Esophagus (tissue), 2 donors: ENCODE data around the gene DCPS. TPM values are rescaled to one million over a fixed set of nuclear protein-coding genes. Genes with fewer than 3 reads are reported as not detected.
A peak's percentile ranks its signal among the peaks of the same experiment; 100 is the strongest.
"Not testable (repeated sequence)": the region's sequence is repeated elsewhere in the genome, so short reads cannot be mapped to it uniquely, and the experiment has no call there.

Source experiments
- H3K27ac ChIP-seq, 2 donors: one replicate each; pipeline ENCODE4 v1.5.1; 2013; ENCODE audit warnings: low read depth in 2 of 2, mild to moderate bottlenecking in 2 of 2, inconsistent platforms in 1 of 2, low read length in 1 of 2, moderate library complexity in 1 of 2
- H3K27me3 ChIP-seq, 2 donors: one replicate each; pipeline ENCODE4 v1.6.1; 2013; ENCODE audit warnings: low read length in 2 of 2, control low read depth in 1 of 2, mild to moderate bottlenecking in 1 of 2; ENCODE audit not compliant: insufficient read depth in 2 of 2, control insufficient read depth in 1 of 2
- H3K36me3 ChIP-seq, 2 donors: one replicate each; pipeline ENCODE4 v1.6.1; 2013; ENCODE audit warnings: low read length in 1 of 2; ENCODE audit not compliant: control insufficient read depth in 2 of 2, insufficient read depth in 2 of 2
- H3K4me1 ChIP-seq, 2 donors: one replicate each; pipeline ENCODE4 v1.6.1; 2013; ENCODE audit warnings: low read length in 1 of 2; ENCODE audit not compliant: control insufficient read depth in 2 of 2, insufficient read depth in 2 of 2
- H3K4me3 ChIP-seq, 2 donors: one replicate each; pipeline ENCODE4 v1.5.1; 2013; ENCODE audit warnings: low read length in 2 of 2, mild to moderate bottlenecking in 2 of 2, low read depth in 1 of 2, moderate library complexity in 1 of 2
- H3K9me3 ChIP-seq, 2 donors: one replicate each; pipeline ENCODE4 v1.6.1; 2013; ENCODE audit warnings: mild to moderate bottlenecking in 2 of 2, low read depth in 1 of 2, low read length in 1 of 2, moderate library complexity in 1 of 2; ENCODE audit not compliant: control insufficient read depth in 2 of 2, insufficient read depth in 1 of 2
- WGBS, 2 donors: extraction: QIAGEN DNeasy Blood & Tissue Kit; methylation state at CpG; one replicate each; pipeline ENCODE4 v1.1.7; 2013; 5-methylcytosine and 5-hydroxymethylcytosine counted together
- polyA plus RNA-seq, 2 donors: library from polyadenylated mRNA; stranded (reverse); fragments of 200-250 nt; gene quantifications; one replicate each; pipeline ENCODE4 v1.2.3, GENCODE V29; 2013
- donor health status: healthy with polysubstance abuse.
- donor health status: Bipolar disorder and iron deficiency.

Gene DCPS
- polyA plus RNA-seq = 10 to 100 TPM; 15.9 to 18.9 TPM

DNA sequence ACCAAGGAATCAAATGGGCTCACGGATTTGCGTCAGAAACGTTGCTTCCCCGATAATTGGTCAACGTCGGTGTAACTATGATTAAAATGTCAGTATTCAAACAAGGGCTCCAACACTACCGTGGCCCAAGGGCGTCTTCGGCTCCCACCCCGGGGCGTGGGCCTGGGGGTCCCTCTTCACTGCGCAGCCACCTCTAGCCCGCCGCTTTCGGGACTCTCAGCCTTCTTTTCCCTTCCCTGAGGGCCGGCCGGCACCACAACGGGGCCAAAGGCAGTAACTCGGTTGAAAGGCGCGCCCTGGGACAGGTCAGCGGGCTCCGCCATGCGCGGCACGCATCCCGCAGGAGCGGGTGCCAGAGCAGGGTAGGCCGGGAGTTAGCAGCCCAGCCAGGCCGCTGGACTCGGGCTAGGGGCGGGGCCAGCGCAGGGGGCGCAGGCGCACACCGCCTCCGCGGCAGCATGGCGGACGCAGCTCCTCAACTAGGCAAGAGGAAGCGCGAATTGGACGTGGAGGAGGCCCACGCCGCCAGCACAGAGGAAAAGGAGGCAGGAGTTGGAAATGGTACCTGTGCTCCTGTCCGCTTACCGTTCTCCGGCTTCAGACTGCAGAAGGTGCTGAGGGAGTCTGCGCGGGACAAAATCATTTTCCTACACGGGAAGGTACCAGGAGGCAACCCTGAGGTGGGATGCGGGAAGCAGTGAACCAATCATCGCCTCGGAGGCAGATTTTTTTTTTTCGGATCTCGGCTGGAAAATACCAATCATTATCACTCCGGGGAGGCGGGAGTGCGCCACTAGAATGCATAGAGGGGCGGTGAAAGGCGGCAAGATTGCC, at the start of gene DCPS:
Gene DCPS (plus strand): TSS at position 438 of the 834 bp plus-strand sequence. CDS start 21 bp downstream, at position 459.
- H3K9me3 ChIP-seq = no peaks in the 10 kb centered on the region
- peaks cover 0 to 2% of the 10 kb centered on the region in 2 donors for H3K36me3 ChIP-seq
- no peaks in the 10 kb centered on the region for H3K27me3 ChIP-seq
- 1% methylated on average over 61 of the region's 61 CpGs for WGBS, 2 donors
- peaks cover 0 to 3% of the 10 kb centered on the region in 2 donors for H3K4me1 ChIP-seq
- peak within 1 kb of the TSS; percentile 77 to 78 for H3K4me3 ChIP-seq
- H3K27ac ChIP-seq = peak within 1 kb of the TSS; percentile 91 to 96

- H3K4me1 ChIP-seq = no peaks in the 10 kb centered on the region
- H3K4me3 ChIP-seq = no peak overlapping the region
- H3K36me3 ChIP-seq = peaks cover 0 to 3% of the 10 kb centered on the region in 2 donors
- no peaks in the 10 kb centered on the region for H3K27me3 ChIP-seq
- H3K27ac ChIP-seq = no peak overlapping the region
- H3K9me3 ChIP-seq = no peaks in the 10 kb centered on the region
- WGBS, 2 donors = 66% methylated on average over 1 of the region's 1 CpG
Observed at GRCh38 chr11:126254819-126255218, 49.0 kb upstream of the DCPS start.

DNA sequence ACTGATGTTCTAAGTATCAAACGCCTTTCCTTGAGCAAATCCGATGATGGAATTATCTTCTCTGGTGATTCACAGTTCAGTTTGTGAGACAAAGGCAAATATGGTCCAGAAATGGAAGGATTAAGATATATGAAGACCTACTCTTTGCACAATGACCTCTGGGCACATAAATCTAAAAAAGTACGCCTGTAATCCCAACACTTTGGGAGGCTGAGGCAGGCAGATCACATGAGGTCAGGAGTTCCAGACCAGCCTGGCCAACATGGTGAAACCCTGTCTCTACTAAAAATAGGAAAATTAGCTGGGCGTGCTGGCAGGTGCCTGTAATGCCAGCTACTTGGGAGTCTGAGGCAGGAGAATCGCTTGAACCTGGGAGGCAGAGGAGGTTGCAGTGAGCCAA, 48.4 kb upstream of the DCPS start:
- 92 to 95% methylated on average over 5 of the region's 5 CpGs for WGBS, 2 donors

DNA sequence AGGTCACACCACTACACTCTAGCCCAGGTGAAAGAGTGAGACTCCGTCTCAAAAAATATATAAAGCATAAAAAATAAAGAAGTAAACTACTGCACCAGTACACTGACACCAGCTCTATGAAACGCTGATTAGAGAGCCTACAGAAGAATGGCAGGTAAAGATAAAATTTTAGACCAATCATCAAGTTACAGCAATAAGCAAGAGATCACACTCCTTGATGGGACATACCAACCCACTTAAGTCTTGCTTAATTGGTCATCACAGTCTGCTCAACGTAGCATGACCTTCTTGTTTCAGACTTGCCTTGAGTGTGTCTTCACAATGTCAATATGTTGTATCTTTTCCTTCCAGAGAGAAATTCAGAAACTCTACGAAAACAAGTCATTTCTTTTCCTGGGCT, 47.6 kb upstream of the DCPS start:
- no peak overlapping the region for H3K4me3 ChIP-seq
- H3K36me3 ChIP-seq = peaks cover 0 to 3% of the 10 kb centered on the region in 2 donors
- 91 to 92% methylated on average over 4 of the region's 4 CpGs for whole genome bisulfite sequencing, 2 donors

More for the DNA sequence above, 48.4 kb upstream of the DCPS start:
- not testable (repeated sequence) for H3K9me3 ChIP-seq, H3K4me1 ChIP-seq, H3K36me3 ChIP-seq, H3K27ac ChIP-seq, H3K27me3 ChIP-seq, H3K4me3 ChIP-seq

DNA sequence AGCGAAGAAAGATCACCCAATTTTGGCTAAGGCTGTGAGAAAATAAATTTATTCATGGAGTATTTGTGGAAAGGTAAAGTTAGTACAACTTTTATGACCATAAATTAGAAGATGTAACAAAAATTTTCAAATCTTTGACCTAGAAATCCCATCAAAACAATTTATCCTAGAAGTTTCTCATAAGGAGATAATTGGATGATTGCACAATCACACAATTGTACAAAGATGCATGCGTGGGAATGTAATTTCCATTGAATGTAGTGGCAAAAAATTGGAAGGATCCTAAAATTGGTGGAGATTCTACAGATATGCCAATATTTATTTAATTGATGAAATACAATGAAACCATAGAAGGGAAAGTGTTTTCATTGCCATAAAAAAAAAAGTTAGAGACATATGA, 46.7 kb upstream of the DCPS start:
- Histone ChIP-seq H3K4me1 (no peaks in the 10 kb centered on the region), H3K9me3 (no peaks in the 10 kb centered on the region), H3K27me3 (no peaks in the 10 kb centered on the region), H3K36me3 (peaks cover 0 to 5% of the 10 kb centered on the region in 2 donors), H3K4me3 (no peak overlapping the region), H3K27ac (no peak overlapping the region)
- 93 to 94% methylated on average over 2 of the region's 2 CpGs for WGBS, 2 donors

More for the DNA sequence above, 47.6 kb upstream of the DCPS start:
- no peaks in the 10 kb centered on the region for H3K9me3 ChIP-seq
- no peaks in the 10 kb centered on the region for H3K27me3 ChIP-seq
- no peaks in the 10 kb centered on the region for H3K4me1 ChIP-seq
- no peak overlapping the region for H3K27ac ChIP-seq

- Histone ChIP-seq H3K36me3 (peaks cover 0 to 8% of the 10 kb centered on the region in 2 donors), H3K4me3 (no peak overlapping the region), H3K9me3 (no peaks in the 10 kb centered on the region), H3K27me3 (no peaks in the 10 kb centered on the region), H3K27ac (no peak overlapping the region), H3K4me1 (no peaks in the 10 kb centered on the region)
- WGBS, 2 donors = 67 to 76% methylated on average over 2 of the region's 2 CpGs
Observed at GRCh38 chr11:126257764-126258163, 46.1 kb upstream of the DCPS start.

- Histone ChIP-seq H3K4me3 (no peak overlapping the region), H3K9me3 (no peaks in the 10 kb centered on the region), H3K4me1 (no peaks in the 10 kb centered on the region), H3K36me3 (peaks cover 30 to 44% of the 10 kb centered on the region in 2 donors), H3K27me3 (no peaks in the 10 kb centered on the region), H3K27ac (no peak overlapping the region)
- WGBS, 2 donors = 95 to 96% methylated on average over 6 of the region's 6 CpGs
Observed at GRCh38 chr11:126262216-126262615, 41.6 kb upstream of the DCPS start.

DNA sequence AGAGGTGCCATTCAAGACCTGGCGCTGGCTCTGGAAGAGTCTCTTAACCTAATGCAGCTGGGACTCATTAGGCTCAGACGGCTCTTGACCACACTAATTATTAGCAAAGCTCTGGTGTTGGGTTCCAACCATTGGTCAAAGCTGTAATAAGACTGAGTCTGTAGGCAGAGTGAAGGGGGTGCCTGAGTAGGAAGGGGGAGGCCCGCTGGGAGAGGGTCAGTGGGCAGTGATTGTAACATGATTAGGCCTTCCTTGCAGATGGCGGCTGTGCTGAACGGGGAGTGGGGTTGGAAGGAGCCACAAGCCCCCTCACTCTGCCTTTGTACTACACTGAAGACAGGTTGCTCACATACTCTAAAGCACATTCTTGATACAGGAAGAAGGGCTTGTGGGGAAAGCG, 40.4 kb upstream of the DCPS start:
- WGBS, 2 donors = 86 to 90% methylated on average over 6 of the region's 6 CpGs
- Histone ChIP-seq H3K9me3 (no peaks in the 10 kb centered on the region), H3K27me3 (no peaks in the 10 kb centered on the region), H3K27ac (no peak overlapping the region), H3K36me3 (peaks cover 30 to 44% of the 10 kb centered on the region in 2 donors), H3K4me1 (peaks cover 0 to 2% of the 10 kb centered on the region in 2 donors), H3K4me3 (no peak overlapping the region)

DNA sequence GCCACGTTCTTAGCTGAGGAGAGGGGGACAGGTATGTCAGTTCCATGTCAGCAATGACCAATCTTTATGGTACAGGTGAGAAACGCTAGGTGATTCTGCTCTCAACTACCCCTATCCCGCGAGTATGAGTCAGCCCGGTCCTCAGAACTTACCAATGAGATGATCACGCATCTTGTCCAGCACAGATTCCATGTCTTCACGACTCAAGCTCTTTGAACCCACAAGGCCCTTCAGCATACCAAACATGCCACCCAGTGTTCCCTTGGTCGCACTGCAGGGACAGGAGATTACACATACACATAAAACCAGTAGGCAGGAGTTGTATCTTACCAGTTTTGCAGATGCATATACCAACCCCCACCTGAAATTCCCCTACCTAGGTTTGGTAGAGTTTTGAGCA, 38.0 kb upstream of the DCPS start:
- Histone ChIP-seq H3K27ac (no peak overlapping the region), H3K4me1 (peaks cover 0 to 2% of the 10 kb centered on the region in 2 donors), H3K4me3 (no peak overlapping the region), H3K36me3 (peaks cover 30 to 44% of the 10 kb centered on the region in 2 donors), H3K9me3 (no peaks in the 10 kb centered on the region), H3K27me3 (no peaks in the 10 kb centered on the region)
- 85 to 90% methylated on average over 8 of the region's 8 CpGs for WGBS, 2 donors

DNA sequence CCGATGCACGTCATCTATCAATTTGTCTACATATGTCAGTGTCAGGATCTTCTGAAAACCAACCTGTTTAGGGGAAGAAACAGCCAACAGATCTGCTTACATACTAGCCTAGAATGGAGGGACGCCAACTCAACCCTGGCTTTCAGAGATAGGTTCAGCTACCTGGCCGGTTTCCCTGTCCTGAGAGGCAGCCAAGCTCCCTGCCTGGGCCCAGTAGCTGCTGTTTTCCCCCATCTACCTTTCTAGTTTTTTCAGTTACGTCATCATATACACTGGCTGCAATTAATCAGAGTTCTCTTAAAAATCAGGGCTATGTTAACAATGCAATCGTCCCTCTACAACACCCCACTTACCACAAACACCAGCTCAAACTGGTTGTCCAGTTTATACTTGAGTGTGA, 36.2 kb upstream of the DCPS start:
- Histone ChIP-seq H3K4me3 (peak overlapping the region; percentile 86 to 89), H3K27me3 (no peaks in the 10 kb centered on the region), H3K4me1 (peaks cover 0 to 2% of the 10 kb centered on the region in 2 donors), H3K27ac (peak overlapping the region; percentile 76 to 88), H3K36me3 (peaks cover 30 to 39% of the 10 kb centered on the region in 2 donors), H3K9me3 (no peaks in the 10 kb centered on the region)
- 42 to 51% methylated on average over 6 of the region's 6 CpGs for WGBS, 2 donors
